Neural progenitor cell (in vitro differentiated cells): ENCODE measurements around the gene ALDH1B1. TPM values are rescaled to one million over a fixed set of nuclear protein-coding genes. Genes with fewer than 3 reads are reported as not detected.

Source experiments
- DNase-seq: peaks from one replicate; pipeline ENCODE4 v3.0.0-alpha.2; 2016; ENCODE audit warnings: low spot score
- H2AFZ ChIP-seq: fragments of 200-600 bp; sonication (generic); replicated peaks from 2 replicates; pipeline ENCODE4 v1.6.1; 2016; ENCODE audit warnings: antibody characterized with exemption
- H3F3A ChIP-seq: fragments of 200-600 bp; sonication (generic); 2 replicates; pipeline ENCODE4 v1.6.1; 2016; ENCODE audit warnings: antibody characterized with exemption, low read depth
- H3K27ac ChIP-seq: fragments of 200-600 bp; sonication (generic); 2 replicates; pipeline ENCODE4 v1.5.1; 2016; ENCODE audit warnings: mild to moderate bottlenecking
- H3K27me3 ChIP-seq: fragments of 200-600 bp; sonication (generic); 2 replicates; pipeline ENCODE4 v1.6.1; 2016; ENCODE audit warnings: mild to moderate bottlenecking, moderate library complexity
- H3K36me3 ChIP-seq: fragments of 200-600 bp; sonication (generic); 2 replicates; pipeline ENCODE4 v1.5.1; 2016
- H3K4me1 ChIP-seq: fragments of 200-600 bp; sonication (generic); 2 replicates; pipeline ENCODE4 v1.6.1; 2016; ENCODE audit warnings: mixed run types
- H3K4me2 ChIP-seq: fragments of 200-600 bp; sonication (generic); 2 replicates; pipeline ENCODE4 v1.6.1; 2016
- H3K4me3 ChIP-seq: fragments of 200-600 bp; sonication (generic); 2 replicates; pipeline ENCODE4 v1.5.1; 2016
- H3K79me2 ChIP-seq: fragments of 200-600 bp; sonication (generic); 2 replicates; pipeline ENCODE4 v1.6.1; 2016; ENCODE audit warnings: low read depth
- H3K9ac ChIP-seq: fragments of 200-600 bp; sonication (generic); 2 replicates; pipeline ENCODE4 v1.6.1; 2016
- H3K9me3 ChIP-seq: fragments of 200-600 bp; sonication (generic); 2 replicates; pipeline ENCODE4 v1.5.1; 2016; ENCODE audit warnings: low read depth
- H4K20me1 ChIP-seq: fragments of 200-600 bp; sonication (generic); 2 replicates; pipeline ENCODE4 v1.6.1; 2016; ENCODE audit warnings: low read depth
- H3K27ac Mint-ChIP-seq: 3 replicates; pipeline ENCODE4 v1.8.0; 2021; ENCODE audit warnings: mixed read lengths
- H3K27me3 Mint-ChIP-seq: 2 replicates; pipeline ENCODE4 v1.8.0; 2022; ENCODE audit warnings: low read depth, mild to moderate bottlenecking, inconsistent platforms, moderate library complexity, mixed read lengths; ENCODE audit not compliant: insufficient read depth
- H3K36me3 Mint-ChIP-seq: 3 replicates; pipeline ENCODE4 v1.8.0; 2021; ENCODE audit warnings: mixed read lengths
- H3K4me1 Mint-ChIP-seq: 3 replicates; pipeline ENCODE4 v1.8.0; 2021; ENCODE audit warnings: mixed read lengths
- H3K4me3 Mint-ChIP-seq: 3 replicates; pipeline ENCODE4 v1.8.0; 2021; ENCODE audit warnings: mild to moderate bottlenecking, moderate library complexity, mixed read lengths
- H3K9me3 Mint-ChIP-seq: 3 replicates; pipeline ENCODE4 v1.8.0; 2020; ENCODE audit warnings: mixed read lengths
- EZH2 ChIP-seq: fragments of 200-600 bp; sonication (generic); IDR thresholded peaks from 2 replicates; pipeline ENCODE4 v1.6.1; 2017; ENCODE audit warnings: antibody characterized with exemption, mild to moderate bottlenecking, moderate library complexity
- EZH2phosphoT487 ChIP-seq: fragments of 200-600 bp; sonication (generic); IDR thresholded peaks from 2 replicates; pipeline ENCODE4 v1.6.1; 2017; ENCODE audit warnings: antibody characterized with exemption
- total RNA-seq: library from RNA; depleted of rRNA; stranded (reverse); fragments of >200 nt; gene quantifications from 2 replicates; pipeline ENCODE4 v1.2.3, GENCODE V29; 2015; ENCODE audit warnings: low replicate concordance
- TF ChIP-seq, protein P1 (sequence below): fragments of 200-600 bp; sonication (generic); IDR thresholded peaks from 2 replicates; pipeline ENCODE4 v1.5.1; 2017; ENCODE audit warnings: antibody characterized with exemption, mild to moderate bottlenecking

Gene ALDH1B1
- total RNA-seq, 1 donor from 2014 or later, result 32.9 TPM

GRCh38 chr9:38432922-38433510 lies 40.5 kb downstream of the ALDH1B1 start:
- no peak overlapping the region for H3K4me2 ChIP-seq
- no peaks in the 10 kb centered on the region for H3K9me3 ChIP-seq
- peaks cover 3% of the 10 kb centered on the region for H3K27me3 Mint-ChIP-seq
- no peaks in the 10 kb centered on the region for H3K4me1 ChIP-seq
- no peak overlapping the region for H3K4me3 ChIP-seq
- H3K27ac ChIP-seq, result no peak overlapping the region
- no peaks in the 10 kb centered on the region for H4K20me1 ChIP-seq
- H3K4me3 Mint-ChIP-seq, result no peak overlapping the region
- no peak for TF ChIP-seq EZH2phosphoT487
- TF ChIP-seq, protein P1, sequence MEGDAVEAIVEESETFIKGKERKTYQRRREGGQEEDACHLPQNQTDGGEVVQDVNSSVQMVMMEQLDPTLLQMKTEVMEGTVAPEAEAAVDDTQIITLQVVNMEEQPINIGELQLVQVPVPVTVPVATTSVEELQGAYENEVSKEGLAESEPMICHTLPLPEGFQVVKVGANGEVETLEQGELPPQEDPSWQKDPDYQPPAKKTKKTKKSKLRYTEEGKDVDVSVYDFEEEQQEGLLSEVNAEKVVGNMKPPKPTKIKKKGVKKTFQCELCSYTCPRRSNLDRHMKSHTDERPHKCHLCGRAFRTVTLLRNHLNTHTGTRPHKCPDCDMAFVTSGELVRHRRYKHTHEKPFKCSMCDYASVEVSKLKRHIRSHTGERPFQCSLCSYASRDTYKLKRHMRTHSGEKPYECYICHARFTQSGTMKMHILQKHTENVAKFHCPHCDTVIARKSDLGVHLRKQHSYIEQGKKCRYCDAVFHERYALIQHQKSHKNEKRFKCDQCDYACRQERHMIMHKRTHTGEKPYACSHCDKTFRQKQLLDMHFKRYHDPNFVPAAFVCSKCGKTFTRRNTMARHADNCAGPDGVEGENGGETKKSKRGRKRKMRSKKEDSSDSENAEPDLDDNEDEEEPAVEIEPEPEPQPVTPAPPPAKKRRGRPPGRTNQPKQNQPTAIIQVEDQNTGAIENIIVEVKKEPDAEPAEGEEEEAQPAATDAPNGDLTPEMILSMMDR, result peak; percentile 70
- H3K9me3 Mint-ChIP-seq, result peaks cover 2% of the 10 kb centered on the region
- H3K79me2 ChIP-seq, result no peaks in the 10 kb centered on the region
- H3K4me1 Mint-ChIP-seq, result peaks cover 5% of the 10 kb centered on the region
- no peak overlapping the region for H3K27ac Mint-ChIP-seq
- peak; percentile 53 for DNase-seq
- no peak overlapping the region for H3K9ac ChIP-seq
- peaks cover 5% of the 10 kb centered on the region for H3K36me3 Mint-ChIP-seq
- no peak overlapping the region for H2AFZ ChIP-seq
- H3K27me3 ChIP-seq, result no peaks in the 10 kb centered on the region
- H3K36me3 ChIP-seq, result no peaks in the 10 kb centered on the region
- H3F3A ChIP-seq, result no peaks in the 10 kb centered on the region

GRCh38 chr9:38434365-38434764 lies 41.9 kb downstream of the ALDH1B1 start:
- Mint-ChIP-seq H3K4me3 (no peak overlapping the region), H3K36me3 (peaks cover 5% of the 10 kb centered on the region), H3K27me3 (peaks cover 7% of the 10 kb centered on the region), H3K4me1 (peaks cover 5% of the 10 kb centered on the region), H3K27ac (no peak overlapping the region), H3K9me3 (peaks cover 2% of the 10 kb centered on the region)
- Histone ChIP-seq H3K4me2 (no peak overlapping the region), H4K20me1 (no peaks in the 10 kb centered on the region), H3K36me3 (no peaks in the 10 kb centered on the region), H3K4me1 (no peaks in the 10 kb centered on the region), H3K27ac (no peak overlapping the region), H3K4me3 (no peak overlapping the region), H2AFZ (no peak overlapping the region), H3K9ac (no peak overlapping the region), H3K27me3 (no peaks in the 10 kb centered on the region), H3K9me3 (no peaks in the 10 kb centered on the region), H3F3A (no peaks in the 10 kb centered on the region), H3K79me2 (no peaks in the 10 kb centered on the region)
- DNase-seq, result no peak
- TF ChIP-seq, protein P1, result no peak
- TF ChIP-seq EZH2phosphoT487 (no peak), EZH2 (no peak)

- DNase-seq, result no peak
- H3K4me3 ChIP-seq, result no peak overlapping the region
- H3K27ac Mint-ChIP-seq, result no peak overlapping the region
These were observed 42.4 kb downstream of the ALDH1B1 start for GRCh38 chr9:38434853-38435252.

More at GRCh38 chr9:38434853-38435252, 42.4 kb downstream of the ALDH1B1 start:
- Histone ChIP-seq H3K79me2 (no peaks in the 10 kb centered on the region), H3K27me3 (no peaks in the 10 kb centered on the region), H3F3A (no peaks in the 10 kb centered on the region), H4K20me1 (no peaks in the 10 kb centered on the region), H3K36me3 (no peaks in the 10 kb centered on the region), H3K4me1 (no peaks in the 10 kb centered on the region), H2AFZ (no peak overlapping the region), H3K9me3 (no peaks in the 10 kb centered on the region), H3K9ac (no peak overlapping the region), H3K4me2 (no peak overlapping the region), H3K27ac (no peak overlapping the region)
- no peak overlapping the region for H3K4me3 Mint-ChIP-seq
- no peak for TF ChIP-seq EZH2
- TF ChIP-seq, protein P1, result no peak
- no peak for TF ChIP-seq EZH2phosphoT487
- H3K36me3 Mint-ChIP-seq, result peaks cover 5% of the 10 kb centered on the region
- peaks cover 7% of the 10 kb centered on the region for H3K27me3 Mint-ChIP-seq
- peaks cover 5% of the 10 kb centered on the region for H3K4me1 Mint-ChIP-seq
- H3K9me3 Mint-ChIP-seq, result peaks cover 2% of the 10 kb centered on the region
